ENCODE data around the gene SSNA1. TPM values are rescaled to one million over a fixed set of nuclear protein-coding genes. Genes with fewer than 3 reads are reported as not detected.
A peak's percentile ranks its signal among the peaks of the same experiment; 100 is the strongest.

SSNA1 gene
- total and polyA plus RNA-seq, 9 of the 15 experiments (the other 6 are each of a cell fraction or from before 2014, with no cell fraction given) = 1.9 to 130 (median 57.1) TPM

- TF ChIP-seq CREB3L1 (IDR thresholded peaks at IDR 0.05; ENCODE audit: borderline replicate concordance, low read depth) (peak; percentile 59; the same call in 1 of the 2 replicates), E2F3 (CRISPR knock-in tag; IDR thresholded peaks at IDR 0.05) (peak; percentile 86), JUN (IDR thresholded peaks at IDR 0.05; ENCODE audit: borderline replicate concordance, low read depth, low read length) (peak; percentile 38; the same call in 1 of the 2 replicates), JUN (CRISPR knock-in tag; IDR thresholded peaks at IDR 0.05; ENCODE audit: borderline replicate concordance) (no peak), RHOXF2B (CRISPR knock-in tag; conservative IDR thresholded peaks at IDR 0.05) (no peak), ATF2 (CRISPR knock-in tag; IDR thresholded peaks at IDR 0.05) (no peak), ZBTB1 (CRISPR knock-in tag; IDR thresholded peaks at IDR 0.05; ENCODE audit: borderline replicate concordance, low read depth) (no peak), ZNF699 (CRISPR knock-in tag; IDR thresholded peaks at IDR 0.05; ENCODE audit: insufficient replicate concordance) (no peak), THAP12 (CRISPR knock-in tag; IDR thresholded peaks at IDR 0.05) (peak; percentile 74), STAT5B (CRISPR knock-in tag; IDR thresholded peaks at IDR 0.05) (no peak), ZNF511 (CRISPR knock-in tag; IDR thresholded peaks at IDR 0.05) (peak; percentile 42; the same call in 1 of the 2 replicates), MYC (IDR thresholded peaks at IDR 0.05; ENCODE audit: low read depth, low read length) (peak; percentile 84), MYC (CRISPR knock-in tag; IDR thresholded peaks at IDR 0.05; ENCODE audit: borderline replicate concordance, low read depth) (peak; percentile 18; the same call in 1 of the 2 replicates), CBFA2T3 (IDR thresholded peaks at IDR 0.05) (no peak), SMAD2 (IDR thresholded peaks at IDR 0.05; ENCODE audit: low read depth, low read length) (no peak), GTF2A2 (tag; IDR thresholded peaks at IDR 0.05) (no peak), SIN3B (IDR thresholded peaks at IDR 0.05; ENCODE audit: low read depth) (peak; percentile 100), ZNF445 (CRISPR knock-in tag; IDR thresholded peaks at IDR 0.05; ENCODE audit: low read depth) (no peak), DLX4 (CRISPR knock-in tag; IDR thresholded peaks at IDR 0.05) (no peak), PTBP1 (IDR thresholded peaks at IDR 0.05; ENCODE audit: low read depth, low read length) (no peak), TRIM28 (IDR thresholded peaks at IDR 0.05) (no peak; the same call in 1 of the 2 replicates), ZNF589 (CRISPR knock-in tag; IDR thresholded peaks at IDR 0.05; ENCODE audit: low read depth) (no peak)
These were observed 16.9 kb downstream of the SSNA1 start, which contains the start of the genes NDOR1 and TMEM203 (continued) for GRCh38 chr9:137205126-137206069.
